HepG2 (cell line): Measurements from ENCODE around the gene ADAD2. TPM values are rescaled to one million over a fixed set of nuclear protein-coding genes. Genes with fewer than 3 reads are reported as not detected.
A peak's percentile ranks its signal among the peaks of the same experiment; 100 is the strongest.

Source experiments
- ATAC-seq: fragments of 200-7000 bp; cut with Tn5 transposase; 3 replicates; pipeline ENCODE4 v1.9.1; 2020; ENCODE audit warnings: mild to moderate bottlenecking, moderate library complexity
- BruUV-seq: library from RNA; stranded (reverse); fragments of 400-500 nt; replicated peaks from 2 replicates; lab custom pipeline; 2021; lab: Mats Ljungman, UMichigan
- CTCF ChIA-PET: fragments of 300-600 bp; formaldehyde crosslinking; extraction: SDS; loops from one replicate; lab custom pipeline; 2021; ENCODE audit warnings: low total read pairs, inconsistent platforms, low intra/inter-chr PET ratio; lab: Yijun Ruan, JAX
- POLR2A ChIA-PET: fragments of 350-600 bp; sonication (Branson Sonifier 250); formaldehyde crosslinking; loops from one replicate; lab custom pipeline; 2020; ENCODE audit warnings: antibody characterized with exemption, inconsistent platforms; lab: Yijun Ruan, JAX
- DNase-seq: peaks from one replicate; pipeline ENCODE4 v3.0.0-alpha.2; 2015; ENCODE audit warnings: low spot score
- FAIRE-seq: peaks from 3 replicates; lab custom pipeline; 2011; peaks lifted over from hg19 to GRCh38; lab: Jason Lieb, UNC
- H2AFZ ChIP-seq: one replicate; pipeline ENCODE4 v1.6.1; 2011; ENCODE audit warnings: low read length, inconsistent platforms
- H3K27ac ChIP-seq: fragments of 300-600 bp; 3 replicates; pipeline ENCODE4 v1.8.0; 2011; ENCODE audit warnings: mixed run types, mild to moderate bottlenecking, mixed read lengths, low read length, inconsistent platforms; ENCODE audit not compliant: insufficient read depth; ENCODE audit errors: extremely low read length
- H3K27me3 ChIP-seq, 2 experiments: fragments of 200-600 bp in 1 of 2; 2 replicates in 1 of 2; 3 replicates in 1 of 2; pipeline versions ENCODE4 v1.6.0 to v1.8.0; 2011; ENCODE audit warnings: low read length in 2 of 2, mild to moderate bottlenecking in 2 of 2, moderate library complexity in 2 of 2, inconsistent platforms in 1 of 2; ENCODE audit not compliant: insufficient read depth in 2 of 2, control insufficient read depth in 1 of 2
- H3K36me3 ChIP-seq, 2 experiments: fragments of 200-600 bp in 1 of 2; replicated peaks in 1 of 2; 2 replicates in 1 of 2; 3 replicates in 1 of 2; pipeline versions ENCODE4 v1.5.1 to v1.8.0; 2011; ENCODE audit warnings: low read length in 2 of 2, inconsistent platforms in 1 of 2; ENCODE audit not compliant: insufficient read depth in 2 of 2, control insufficient read depth in 1 of 2
- H3K4me1 ChIP-seq: 2 replicates; pipeline ENCODE4 v1.5.1; 2012; ENCODE audit warnings: low read length, inconsistent platforms; ENCODE audit not compliant: insufficient read depth
- H3K4me2 ChIP-seq: 2 replicates; pipeline ENCODE4 v1.6.0; 2011; ENCODE audit warnings: low read depth, low read length, inconsistent platforms
- H3K4me3 ChIP-seq, 3 experiments: fragments of 200-600 bp in 1 of 3; sonication (generic), shearing (Covaris generic) in 1 of 3; replicated peaks in 1 of 3; 2 replicates each; pipeline ENCODE4 v1.5.1; 2011 to 2016; ENCODE audit warnings: low read length in 3 of 3, inconsistent platforms in 2 of 3, low read depth in 2 of 3, mild to moderate bottlenecking in 2 of 3, control low read depth in 1 of 3, mixed read lengths in 1 of 3; ENCODE audit not compliant: insufficient read depth in 1 of 3
- H3K79me2 ChIP-seq: one replicate; pipeline ENCODE4 v1.6.1; 2011; ENCODE audit warnings: low read length, inconsistent platforms; ENCODE audit not compliant: insufficient read depth
- H3K9ac ChIP-seq: 2 replicates; pipeline ENCODE4 v1.6.0; 2011; ENCODE audit warnings: mild to moderate bottlenecking, low read depth, low read length, inconsistent platforms; ENCODE audit not compliant: insufficient read depth
- H3K9me3 ChIP-seq: 2 replicates; pipeline ENCODE4 v1.5.1; 2012; ENCODE audit warnings: mild to moderate bottlenecking, low read length
- H4K20me1 ChIP-seq: 2 replicates; pipeline ENCODE4 v1.6.0; 2011; ENCODE audit warnings: inconsistent platforms, mild to moderate bottlenecking, low read length, moderate library complexity; ENCODE audit not compliant: insufficient read depth
- ATF5 ChIP-seq: sonication (generic); formaldehyde crosslinking; IDR thresholded peaks from 2 replicates; pipeline ENCODE4 v1.4.0; 2020; ENCODE audit warnings: mild to moderate bottlenecking, low read depth, missing genetic modification reagents
- HNF1A ChIP-seq, 2 experiments: sonication (generic) in 1 of 2; formaldehyde crosslinking in 1 of 2; IDR thresholded peaks; 2 replicates each; pipeline versions ENCODE4 v1.4.0 to v1.6.1; 2016 to 2020; ENCODE audit warnings: borderline replicate concordance in 1 of 2, low read depth in 1 of 2, mild to moderate bottlenecking in 1 of 2, missing genetic modification reagents in 1 of 2
- MNT ChIP-seq: fragments of 450-650 bp; IDR thresholded peaks from 2 replicates; pipeline ENCODE4 v1.6.1; 2016
- PHB2 ChIP-seq: fragments of 450-650 bp; IDR thresholded peaks from 2 replicates; pipeline ENCODE4 v1.6.1; 2018; ENCODE audit not compliant: partially characterized antibody
- ZNF138 ChIP-seq: sonication (generic); formaldehyde crosslinking; IDR thresholded peaks from 2 replicates; pipeline ENCODE4 v1.5.0; 2020; ENCODE audit warnings: mild to moderate bottlenecking, low read depth, missing genetic modification reagents
- ZNF18 ChIP-seq: sonication (generic); formaldehyde crosslinking; IDR thresholded peaks from 2 replicates; pipeline ENCODE4 v1.8.0; 2022; ENCODE audit warnings: mild to moderate bottlenecking, missing genetic modification reagents; ENCODE audit not compliant: insufficient replicate concordance
- ZNF800 ChIP-seq: sonication (generic); formaldehyde crosslinking; IDR thresholded peaks from 2 replicates; pipeline ENCODE4 v1.4.0; 2020; ENCODE audit warnings: missing genetic modification reagents
- WGBS: methylation state at CpG from one replicate; pipeline ENCODE4 v1.1.6; 2017; ENCODE audit warnings: low lambda C conversion rate; 5-methylcytosine and 5-hydroxymethylcytosine counted together
- in situ Hi-C: cut with HindIII; loops from 2 replicates; pipeline ENCODE4 v1.10.0; 2017; ENCODE audit warnings: low pct_unique_long_range_greater_than_20kb; ENCODE audit not compliant: extremely low pct_ligation_motif_present
- intact Hi-C: fragments of 100-400 bp; cut with micrococcal nuclease; formaldehyde crosslinking; loops from one replicate; pipeline ENCODE4 v1.10.0; 2022; ENCODE audit not compliant: unreplicated experiment
- polyA plus RNA-seq, 8 experiments: library from polyadenylated mRNA; depleted of rRNA in 3 of 8; stranded (reverse) in 7 of 8; unstranded in 1 of 8; fragments of >200 nt; fragmentation: Illumina TruSeq in 4 of 8; extraction: Trizol in 4 of 8; gene quantifications; 2 replicates each; pipeline versions ENCODE4 v1.2.1 to v1.2.3, GENCODE V29; 2011 to 2016; ENCODE audit warnings: low read depth in 4 of 8, missing spikeins in 1 of 8, mixed read lengths in 1 of 8; ENCODE audit not compliant: insufficient read depth in 1 of 8
- total RNA-seq, 5 experiments: library from RNA; depleted of rRNA; stranded (reverse); fragments of >200 nt; fragmentation: Illumina TruSeq; extraction: Trizol; gene quantifications; 2 replicates each; pipeline ENCODE4 v1.2.3, GENCODE V29; 2016; ENCODE audit warnings: low read depth in 1 of 5
- TF ChIP-seq, protein P1 (sequence below): sonication (generic); formaldehyde crosslinking; IDR thresholded peaks from 2 replicates; pipeline ENCODE4 v1.5.0; 2020; ENCODE audit warnings: missing genetic modification reagents, mild to moderate bottlenecking, borderline replicate concordance

ADAD2 gene
- total and polyA plus RNA-seq, 2 of the 13 experiments (the other 11 are each of a cell fraction or from before 2014, with no cell fraction given): not detected

DNA sequence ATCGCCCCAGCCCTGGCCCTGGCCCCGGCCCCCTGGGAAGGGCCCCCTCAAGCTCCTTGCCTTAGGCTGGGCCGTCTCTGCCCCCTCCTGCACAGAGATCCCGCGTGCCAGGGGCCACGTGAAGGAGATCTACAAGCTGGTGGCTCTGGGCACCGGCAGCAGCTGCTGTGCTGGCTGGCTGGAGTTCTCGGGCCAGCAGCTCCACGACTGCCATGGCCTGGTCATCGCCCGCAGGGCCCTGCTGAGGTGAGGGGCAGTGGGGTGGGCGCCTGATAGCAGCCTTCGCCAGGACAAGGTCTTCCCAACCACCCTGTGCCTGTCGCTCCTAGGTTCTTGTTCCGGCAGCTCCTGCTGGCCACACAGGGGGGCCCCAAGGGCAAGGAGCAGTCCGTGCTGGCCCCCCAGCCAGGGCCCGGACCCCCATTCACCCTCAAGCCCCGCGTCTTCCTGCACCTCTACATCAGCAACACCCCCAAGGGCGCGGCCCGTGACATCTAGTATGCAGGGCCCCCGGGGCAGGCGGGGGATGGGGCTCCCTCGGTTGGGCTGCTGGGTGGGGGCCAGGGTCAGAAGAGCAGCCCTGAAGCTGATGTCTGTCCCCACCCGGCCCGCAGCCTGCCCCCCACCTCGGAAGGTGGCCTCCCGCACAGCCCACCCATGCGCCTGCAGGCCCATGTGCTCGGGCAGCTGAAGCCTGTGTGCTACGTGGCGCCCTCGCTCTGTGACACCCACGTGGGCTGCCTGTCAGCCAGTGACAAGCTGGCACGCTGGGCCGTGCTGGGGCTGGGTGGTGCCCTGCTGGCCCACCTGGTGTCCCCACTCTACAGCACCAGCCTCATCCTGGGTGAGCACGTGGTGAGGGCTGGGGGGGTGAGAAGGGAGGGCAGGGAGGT is 4.5 kb downstream of the ADAD2 start:
- in situ Hi-C loops (loop anchor here (25.0 kb wide), 1 partner anchor 233 kb away; the partner anchor contains the start of genes NECAB2 and OSGIN1), intact Hi-C loops (loop anchor here (5.0 kb wide), 1 partner anchor 533 kb away; no protein-coding TSS in a partner anchor)
- no peak for FAIRE-seq
- no peaks in the 10 kb centered on the region for H3K36me3 ChIP-seq
- no peaks in the 10 kb centered on the region for H3K79me2 ChIP-seq
- no peak overlapping the region for H2AFZ ChIP-seq
- H3K4me3 ChIP-seq: no peak overlapping the region
- H3K4me1 ChIP-seq: no peaks in the 10 kb centered on the region
- CTCF ChIA-PET: no interaction called here
- WGBS: 42% methylated on average over 12 of the region's 38 CpGs
- H4K20me1 ChIP-seq: no peaks in the 10 kb centered on the region
- peak; percentile 6 for ATAC-seq
- POLR2A ChIA-PET: no interaction called here
- H3K27ac ChIP-seq: no peak overlapping the region
- no peak overlapping the region for H3K4me2 ChIP-seq
- no peaks in the 10 kb centered on the region for H3K9me3 ChIP-seq
- no peak overlapping the region for H3K9ac ChIP-seq
- peaks cover 25 to 77% of the 10 kb centered on the region in 2 experiments; a peak in 4 of 5 replicates for H3K27me3 ChIP-seq
- no peak for DNase-seq
- no TSS peak for BruUV-seq
- TF ChIP-seq ZNF800 (CRISPR knock-in tag): no peak
- TF ChIP-seq ATF5 (CRISPR knock-in tag): no peak
- TF ChIP-seq ZNF138 (CRISPR knock-in tag): no peak
- peak; percentile 37 for TF ChIP-seq MNT
- no peak for TF ChIP-seq ZNF18
- no peak for TF ChIP-seq PHB2
- TF ChIP-seq HNF1A (IDR thresholded peaks at IDR 0.05; ENCODE audit: low read depth): no peak
- no peak for TF ChIP-seq HNF1A (CRISPR knock-in tag; IDR thresholded peaks at IDR 0.05; ENCODE audit: borderline replicate concordance)
- TF ChIP-seq, protein P1, sequence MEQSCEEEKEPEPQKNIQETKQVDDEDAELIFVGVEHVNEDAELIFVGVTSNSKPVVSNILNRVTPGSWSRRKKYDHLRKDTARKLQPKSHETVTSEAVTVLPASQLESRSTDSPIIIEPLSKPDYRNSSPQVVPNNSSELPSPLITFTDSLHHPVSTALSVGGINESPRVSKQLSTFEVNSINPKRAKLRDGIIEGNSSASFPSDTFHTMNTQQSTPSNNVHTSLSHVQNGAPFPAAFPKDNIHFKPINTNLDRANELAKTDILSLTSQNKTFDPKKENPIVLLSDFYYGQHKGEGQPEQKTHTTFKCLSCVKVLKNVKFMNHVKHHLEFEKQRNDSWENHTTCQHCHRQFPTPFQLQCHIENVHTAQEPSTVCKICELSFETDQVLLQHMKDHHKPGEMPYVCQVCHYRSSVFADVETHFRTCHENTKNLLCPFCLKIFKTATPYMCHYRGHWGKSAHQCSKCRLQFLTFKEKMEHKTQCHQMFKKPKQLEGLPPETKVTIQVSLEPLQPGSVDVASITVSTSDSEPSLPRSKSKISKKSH (CRISPR knock-in tag): no peak
